ENCODE data around the gene SH2D2A.

Gene SH2D2A

DNA sequence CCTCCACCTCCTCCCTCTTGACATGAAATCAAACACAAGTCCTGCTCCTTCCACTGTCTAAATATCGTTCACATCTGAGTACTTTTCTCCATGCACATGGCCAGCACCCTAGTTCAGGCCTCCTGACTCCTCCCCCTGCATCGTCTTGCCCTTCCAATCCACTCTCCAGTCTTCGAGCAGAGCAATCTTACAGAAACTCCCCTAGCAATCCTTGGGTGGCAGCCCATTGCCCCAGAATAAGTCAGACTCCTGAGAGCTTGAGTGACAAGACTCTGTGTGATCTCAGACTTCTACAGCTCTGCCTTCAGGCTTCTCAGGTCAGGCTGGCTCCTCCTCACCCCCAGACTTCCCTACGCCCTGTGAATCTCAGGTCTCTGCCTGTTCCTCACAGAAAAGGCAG is 5.5 kb downstream of the SH2D2A start:
- DNase-seq (ENCODE audit: low read depth), result no peak
- H3K4me3 ChIP-seq (ENCODE audit: low read depth, low read length), result no peak overlapping the region
- TF ChIP-seq MYC (IDR thresholded peaks at IDR 0.05; ENCODE audit: low read depth, low read length), result no peak
- TF ChIP-seq POLR2A (IDR thresholded peaks at IDR 0.05; ENCODE audit: extremely low read depth, insufficient read length), result no peak
- TF ChIP-seq, protein P1, sequence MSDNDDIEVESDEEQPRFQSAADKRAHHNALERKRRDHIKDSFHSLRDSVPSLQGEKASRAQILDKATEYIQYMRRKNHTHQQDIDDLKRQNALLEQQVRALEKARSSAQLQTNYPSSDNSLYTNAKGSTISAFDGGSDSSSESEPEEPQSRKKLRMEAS (IDR thresholded peaks at IDR 0.05; ENCODE audit: low read depth, low read length), result no peak
- TF ChIP-seq, protein P2, sequence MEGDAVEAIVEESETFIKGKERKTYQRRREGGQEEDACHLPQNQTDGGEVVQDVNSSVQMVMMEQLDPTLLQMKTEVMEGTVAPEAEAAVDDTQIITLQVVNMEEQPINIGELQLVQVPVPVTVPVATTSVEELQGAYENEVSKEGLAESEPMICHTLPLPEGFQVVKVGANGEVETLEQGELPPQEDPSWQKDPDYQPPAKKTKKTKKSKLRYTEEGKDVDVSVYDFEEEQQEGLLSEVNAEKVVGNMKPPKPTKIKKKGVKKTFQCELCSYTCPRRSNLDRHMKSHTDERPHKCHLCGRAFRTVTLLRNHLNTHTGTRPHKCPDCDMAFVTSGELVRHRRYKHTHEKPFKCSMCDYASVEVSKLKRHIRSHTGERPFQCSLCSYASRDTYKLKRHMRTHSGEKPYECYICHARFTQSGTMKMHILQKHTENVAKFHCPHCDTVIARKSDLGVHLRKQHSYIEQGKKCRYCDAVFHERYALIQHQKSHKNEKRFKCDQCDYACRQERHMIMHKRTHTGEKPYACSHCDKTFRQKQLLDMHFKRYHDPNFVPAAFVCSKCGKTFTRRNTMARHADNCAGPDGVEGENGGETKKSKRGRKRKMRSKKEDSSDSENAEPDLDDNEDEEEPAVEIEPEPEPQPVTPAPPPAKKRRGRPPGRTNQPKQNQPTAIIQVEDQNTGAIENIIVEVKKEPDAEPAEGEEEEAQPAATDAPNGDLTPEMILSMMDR (IDR thresholded peaks at IDR 0.05; ENCODE audit: low read depth, low read length), result no peak

DNA sequence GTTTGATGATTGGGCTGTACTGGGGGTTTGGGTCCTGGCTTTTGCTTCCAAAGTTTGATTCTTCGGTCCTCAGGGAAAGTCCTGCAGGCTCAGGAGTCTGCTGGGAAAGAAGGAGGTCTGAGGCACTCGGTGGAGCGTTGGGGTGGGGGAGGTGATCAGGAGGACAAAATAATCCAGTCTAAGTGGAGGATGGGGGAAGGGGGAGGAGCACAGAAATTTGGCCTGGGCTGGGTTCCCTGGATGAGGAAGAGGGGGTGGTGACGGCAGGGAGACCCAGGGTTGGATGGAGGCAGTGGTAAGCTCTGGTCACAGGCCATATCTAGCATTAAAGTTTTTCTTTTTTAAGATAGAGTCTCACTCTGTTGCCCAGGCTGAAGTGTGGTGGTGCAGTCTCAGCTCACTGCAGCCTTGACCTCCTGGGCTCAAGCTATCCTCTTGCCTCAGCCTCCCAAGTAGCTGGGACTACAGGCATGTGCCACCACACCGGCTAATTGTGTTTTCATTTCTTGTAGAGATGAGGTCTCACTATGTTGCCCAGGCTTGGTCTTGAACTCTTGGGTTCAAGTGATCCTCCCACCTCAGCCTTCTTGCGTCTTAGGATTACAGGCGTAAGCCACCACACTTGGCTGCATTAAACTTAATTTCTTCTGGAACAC is 6.8 kb downstream of the SH2D2A start:
- DNase-seq (ENCODE audit: low read depth), result no peak
- TF ChIP-seq POLR2A (IDR thresholded peaks at IDR 0.05; ENCODE audit: extremely low read depth, insufficient read length), result no peak
- TF ChIP-seq MYC (IDR thresholded peaks at IDR 0.05; ENCODE audit: low read depth, low read length), result no peak
- TF ChIP-seq, protein P1 (IDR thresholded peaks at IDR 0.05; ENCODE audit: low read depth, low read length), result no peak
- TF ChIP-seq, protein P2 (IDR thresholded peaks at IDR 0.05; ENCODE audit: low read depth, low read length), result no peak

DNA sequence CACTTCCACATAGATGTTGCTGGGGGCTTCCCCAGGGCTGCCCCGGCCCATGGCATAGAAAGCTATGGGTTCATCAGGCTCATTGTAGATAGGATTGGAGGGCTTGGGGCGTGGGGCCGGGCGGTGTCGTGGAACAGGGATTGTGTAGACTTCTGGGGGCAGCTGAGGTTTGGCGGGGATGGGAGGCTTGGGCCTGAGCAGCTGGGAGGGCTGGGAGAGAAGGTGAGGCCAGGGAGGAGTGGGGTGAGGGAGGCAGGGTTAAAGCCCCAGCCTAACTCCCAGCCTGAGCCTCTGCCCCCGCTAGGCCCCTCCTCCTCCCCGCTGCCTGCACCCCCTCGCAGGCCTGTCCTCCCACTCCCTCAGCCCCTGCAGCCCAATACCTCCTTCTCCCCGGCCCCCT is 7.4 kb downstream of the SH2D2A start:
- no peak for DNase-seq (ENCODE audit: low read depth)
- TF ChIP-seq, protein P2 (IDR thresholded peaks at IDR 0.05; ENCODE audit: low read depth, low read length), result no peak
- no peak for TF ChIP-seq MYC (IDR thresholded peaks at IDR 0.05; ENCODE audit: low read depth, low read length)
- TF ChIP-seq POLR2A (IDR thresholded peaks at IDR 0.05; ENCODE audit: extremely low read depth, insufficient read length), result no peak
- TF ChIP-seq, protein P1 (IDR thresholded peaks at IDR 0.05; ENCODE audit: low read depth, low read length), result no peak
- no peak overlapping the region for H3K4me3 ChIP-seq (ENCODE audit: low read depth, low read length)

More for the DNA sequence above, 6.8 kb downstream of the SH2D2A start:
- no peak overlapping the region for H3K4me3 ChIP-seq (ENCODE audit: low read depth, low read length)

DNA sequence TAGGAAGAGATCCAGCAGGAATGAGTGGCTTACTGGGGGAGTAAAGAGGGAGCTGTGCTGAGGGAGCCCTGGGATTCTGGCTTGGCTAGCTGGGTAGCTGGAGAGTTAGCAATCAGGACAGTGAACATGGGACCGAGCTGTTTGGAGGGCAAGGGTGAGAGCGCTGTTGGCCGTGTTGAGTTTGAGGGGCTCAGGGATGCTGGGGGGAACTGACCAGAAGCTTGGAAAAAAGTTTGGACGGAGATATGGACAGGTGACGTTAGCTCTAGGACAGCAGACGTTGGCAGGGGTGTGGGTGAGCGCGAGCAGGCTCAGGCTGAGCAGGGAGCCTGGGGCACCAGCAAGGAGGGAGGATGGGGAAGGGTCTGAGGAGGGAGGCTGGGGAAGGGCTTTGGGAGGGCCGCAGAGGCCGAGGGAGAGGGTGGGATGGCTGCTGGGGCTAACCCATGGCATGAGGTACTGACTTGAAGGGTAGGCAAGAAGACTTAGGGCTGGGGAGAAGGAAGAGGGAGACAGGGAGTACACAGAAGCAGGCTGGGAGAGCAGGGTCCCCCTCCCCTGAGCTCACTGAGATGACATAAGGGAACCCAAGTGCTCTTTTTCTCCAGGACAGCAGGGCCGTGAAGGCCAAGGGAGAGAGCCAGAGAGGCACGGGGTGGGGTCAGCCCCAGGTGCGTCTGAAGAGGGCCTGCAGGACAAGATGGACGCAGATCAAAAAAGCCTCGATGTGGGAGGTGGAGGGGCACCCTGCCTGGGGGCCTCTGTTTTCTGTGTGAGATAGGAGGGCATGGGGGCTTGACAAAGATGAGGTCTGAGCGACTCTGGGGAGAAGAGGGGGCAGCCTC is 8.2 kb downstream of the SH2D2A start:
- H3K4me3 ChIP-seq (ENCODE audit: low read depth, low read length), result no peak overlapping the region
- TF ChIP-seq, protein P1 (IDR thresholded peaks at IDR 0.05; ENCODE audit: low read depth, low read length), result no peak
- TF ChIP-seq, protein P2 (IDR thresholded peaks at IDR 0.05; ENCODE audit: low read depth, low read length), result no peak
- TF ChIP-seq MYC (IDR thresholded peaks at IDR 0.05; ENCODE audit: low read depth, low read length) (no peak), POLR2A (IDR thresholded peaks at IDR 0.05; ENCODE audit: extremely low read depth, insufficient read length) (no peak)
- no peak for DNase-seq (ENCODE audit: low read depth)

DNA sequence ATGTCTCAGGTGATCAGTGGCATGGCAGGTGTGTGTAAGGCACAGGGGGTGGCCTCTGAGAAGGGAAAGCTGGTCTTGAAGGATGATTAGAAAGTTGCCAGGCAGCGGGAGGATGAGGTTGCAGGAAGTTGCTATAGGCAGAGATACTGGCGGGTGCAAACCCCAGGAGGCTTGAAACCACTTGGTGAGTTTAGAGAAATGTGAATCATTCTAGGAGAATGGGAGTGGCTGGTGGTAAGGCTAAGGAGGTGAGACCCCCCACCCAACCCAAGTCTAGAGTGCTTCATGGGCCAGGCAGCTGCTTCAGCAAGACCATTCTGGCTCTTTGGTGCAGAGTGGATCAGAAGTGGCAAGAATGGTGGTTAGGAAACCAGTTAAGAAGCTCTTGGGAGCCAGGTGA is 9.0 kb downstream of the SH2D2A start:
- DNase-seq (ENCODE audit: low read depth), result peak; percentile 45
- no peak overlapping the region for H3K4me3 ChIP-seq (ENCODE audit: low read depth, low read length)
- TF ChIP-seq, protein P2 (IDR thresholded peaks at IDR 0.05; ENCODE audit: low read depth, low read length), result no peak
- no peak for TF ChIP-seq MYC (IDR thresholded peaks at IDR 0.05; ENCODE audit: low read depth, low read length)
- TF ChIP-seq, protein P1 (IDR thresholded peaks at IDR 0.05; ENCODE audit: low read depth, low read length), result no peak
- no peak for TF ChIP-seq POLR2A (IDR thresholded peaks at IDR 0.05; ENCODE audit: extremely low read depth, insufficient read length)

Measured in NB4 (cell line).